ENCODE measurements around the gene UGT1A10.
A peak's percentile ranks its signal among the peaks of the same experiment; 100 is the strongest.

Gene UGT1A10

GRCh38 chr2:233801357-233802131, 165.3 kb downstream of the UGT1A10 start:
- H3K27ac Mint-ChIP-seq: no peak overlapping the region
- DNase-seq: peak; percentile 19
- H3K27me3 Mint-ChIP-seq: peaks cover 22% of the 10 kb centered on the region
- no peak overlapping the region for H3K4me3 Mint-ChIP-seq
- peaks cover 2% of the 10 kb centered on the region for H3K4me1 Mint-ChIP-seq (ENCODE audit: low read depth)
- no peaks in the 10 kb centered on the region for H3K9me3 Mint-ChIP-seq
- no peaks in the 10 kb centered on the region for H3K36me3 Mint-ChIP-seq (ENCODE audit: low read depth)

- Mint-ChIP-seq H3K9me3 (no peaks in the 10 kb centered on the region), H3K36me3 (ENCODE audit: low read depth) (no peaks in the 10 kb centered on the region), H3K4me1 (ENCODE audit: low read depth) (peaks cover 2% of the 10 kb centered on the region), H3K27me3 (peaks cover 22% of the 10 kb centered on the region), H3K4me3 (no peak overlapping the region), H3K27ac (no peak overlapping the region)
- no peak for DNase-seq
Observed at GRCh38 chr2:233802132-233802815, 166.0 kb downstream of the UGT1A10 start.

- H3K4me1 Mint-ChIP-seq (ENCODE audit: low read depth): peaks cover 2% of the 10 kb centered on the region
- H3K27ac Mint-ChIP-seq: no peak overlapping the region
- H3K36me3 Mint-ChIP-seq (ENCODE audit: low read depth): no peaks in the 10 kb centered on the region
- peaks cover 20% of the 10 kb centered on the region for H3K27me3 Mint-ChIP-seq
- H3K9me3 Mint-ChIP-seq: no peaks in the 10 kb centered on the region
- H3K4me3 Mint-ChIP-seq: no peak overlapping the region
- DNase-seq: peak; percentile 9
Observed at GRCh38 chr2:233803292-233803911, 167.2 kb downstream of the UGT1A10 start.

GRCh38 chr2:233803994-233804393, 167.7 kb downstream of the UGT1A10 start:
- DNase-seq: no peak
- H3K27ac Mint-ChIP-seq: no peak overlapping the region
- H3K36me3 Mint-ChIP-seq (ENCODE audit: low read depth): no peaks in the 10 kb centered on the region
- H3K27me3 Mint-ChIP-seq: peaks cover 22% of the 10 kb centered on the region
- peaks cover 2% of the 10 kb centered on the region for H3K4me1 Mint-ChIP-seq (ENCODE audit: low read depth)
- H3K9me3 Mint-ChIP-seq: no peaks in the 10 kb centered on the region
- H3K4me3 Mint-ChIP-seq: no peak overlapping the region

DNA sequence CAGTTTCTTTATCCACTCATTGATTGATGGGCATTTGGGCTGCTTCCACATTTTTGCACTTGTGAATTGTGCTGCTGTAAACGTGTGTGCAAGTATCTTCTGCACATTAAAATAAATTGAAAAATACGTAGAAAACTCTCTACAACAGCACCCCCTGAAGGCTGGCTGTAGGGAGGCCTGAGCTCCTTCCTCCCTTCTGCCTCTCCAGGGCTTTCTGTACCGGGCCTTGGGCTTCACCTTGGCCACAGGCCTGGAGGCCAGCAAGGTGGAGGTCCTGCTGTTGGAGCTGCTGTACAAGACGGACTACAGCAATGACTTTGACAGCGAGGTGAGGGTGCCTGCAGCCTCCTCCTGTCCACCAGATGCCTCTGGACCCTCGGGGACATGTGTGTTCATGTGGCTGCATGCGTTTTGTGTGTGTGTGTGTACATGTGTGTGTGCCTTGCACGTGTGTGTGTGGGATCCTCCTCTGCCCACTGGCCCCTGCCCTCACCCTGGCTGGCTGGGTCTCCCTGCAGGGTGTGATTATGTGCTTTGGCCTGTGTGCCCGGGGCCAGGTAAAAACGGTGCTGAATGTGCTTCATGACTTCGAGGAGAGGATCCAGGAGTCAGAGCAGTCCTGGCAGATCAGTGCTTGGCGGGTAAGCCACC, 171.1 kb downstream of the UGT1A10 start:
- peak; percentile 3 for DNase-seq
- H3K9me3 Mint-ChIP-seq: no peaks in the 10 kb centered on the region
- no peaks in the 10 kb centered on the region for H3K4me1 Mint-ChIP-seq (ENCODE audit: low read depth)
- no peak overlapping the region for H3K4me3 Mint-ChIP-seq
- no peak overlapping the region for H3K27ac Mint-ChIP-seq
- no peaks in the 10 kb centered on the region for H3K36me3 Mint-ChIP-seq (ENCODE audit: low read depth)
- peaks cover 30% of the 10 kb centered on the region for H3K27me3 Mint-ChIP-seq

GRCh38 chr2:233807966-233808935, 172.0 kb downstream of the UGT1A10 start:
- no peaks in the 10 kb centered on the region for H3K9me3 Mint-ChIP-seq
- H3K36me3 Mint-ChIP-seq (ENCODE audit: low read depth): no peaks in the 10 kb centered on the region
- peak; percentile 11 for DNase-seq
- no peak overlapping the region for H3K4me3 Mint-ChIP-seq
- H3K27ac Mint-ChIP-seq: no peak overlapping the region
- H3K27me3 Mint-ChIP-seq: peaks cover 23% of the 10 kb centered on the region
- H3K4me1 Mint-ChIP-seq (ENCODE audit: low read depth): no peaks in the 10 kb centered on the region

DNA sequence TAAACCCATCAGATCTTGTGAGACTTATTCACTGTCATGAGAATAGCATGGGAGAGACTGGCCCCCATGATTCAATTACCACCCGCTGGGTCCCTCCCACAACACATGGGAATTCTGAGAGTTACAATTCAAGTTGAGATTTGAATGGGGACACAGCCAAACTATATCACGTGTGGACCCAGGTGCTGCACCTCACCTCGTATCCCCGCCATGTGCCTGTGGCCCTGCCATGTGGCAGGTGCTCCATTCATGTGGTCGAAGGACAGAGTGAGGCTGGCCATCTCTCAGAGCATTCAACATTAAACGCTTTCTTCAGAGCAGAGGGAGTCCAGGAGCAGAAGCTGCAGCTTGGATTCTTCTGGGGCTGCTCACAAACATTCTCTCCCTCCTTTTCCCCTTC, 174.1 kb downstream of the UGT1A10 start:
- Mint-ChIP-seq H3K4me1 (ENCODE audit: low read depth) (no peaks in the 10 kb centered on the region), H3K4me3 (no peak overlapping the region), H3K27me3 (peaks cover 21% of the 10 kb centered on the region), H3K27ac (no peak overlapping the region), H3K9me3 (no peaks in the 10 kb centered on the region), H3K36me3 (ENCODE audit: low read depth) (no peaks in the 10 kb centered on the region)
- DNase-seq: no peak

DNA sequence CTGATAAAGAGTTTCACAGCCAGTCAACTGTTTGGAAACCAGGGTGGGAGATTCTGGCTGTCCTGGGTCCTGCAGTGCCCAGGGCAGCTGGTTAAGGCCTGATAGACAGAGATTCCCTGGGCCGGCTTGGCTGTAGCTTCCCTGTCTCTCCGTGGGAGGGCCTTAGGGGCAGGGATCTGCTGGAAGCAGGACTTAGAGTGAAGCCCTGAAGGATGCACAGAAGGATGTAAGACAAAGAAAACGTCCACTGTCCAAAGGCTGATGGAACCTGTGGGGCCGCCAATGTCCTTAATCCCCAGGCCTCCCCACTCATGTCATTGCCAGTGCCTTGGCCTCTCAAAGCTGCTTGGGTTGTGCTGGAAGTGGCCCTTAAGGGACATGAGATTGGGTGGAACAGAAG, 174.8 kb downstream of the UGT1A10 start:
- H3K9me3 Mint-ChIP-seq: no peaks in the 10 kb centered on the region
- no peak overlapping the region for H3K4me3 Mint-ChIP-seq
- no peak overlapping the region for H3K27ac Mint-ChIP-seq
- no peaks in the 10 kb centered on the region for H3K36me3 Mint-ChIP-seq (ENCODE audit: low read depth)
- no peak for DNase-seq
- peaks cover 21% of the 10 kb centered on the region for H3K27me3 Mint-ChIP-seq
- no peaks in the 10 kb centered on the region for H3K4me1 Mint-ChIP-seq (ENCODE audit: low read depth)

- Mint-ChIP-seq H3K4me1 (ENCODE audit: low read depth) (no peaks in the 10 kb centered on the region), H3K9me3 (no peaks in the 10 kb centered on the region), H3K27me3 (peaks cover 21% of the 10 kb centered on the region), H3K36me3 (ENCODE audit: low read depth) (no peaks in the 10 kb centered on the region), H3K4me3 (no peak overlapping the region), H3K27ac (no peak overlapping the region)
- DNase-seq: peak; percentile 11
Observed at GRCh38 chr2:233811732-233812131, 175.5 kb downstream of the UGT1A10 start.

- H3K27me3 Mint-ChIP-seq: peaks cover 21% of the 10 kb centered on the region
- H3K4me1 Mint-ChIP-seq (ENCODE audit: low read depth): no peaks in the 10 kb centered on the region
- H3K9me3 Mint-ChIP-seq: no peaks in the 10 kb centered on the region
- no peak overlapping the region for H3K4me3 Mint-ChIP-seq
- no peaks in the 10 kb centered on the region for H3K36me3 Mint-ChIP-seq (ENCODE audit: low read depth)
- DNase-seq: no peak
- H3K27ac Mint-ChIP-seq: no peak overlapping the region
Observed at GRCh38 chr2:233813236-233814055, 177.2 kb downstream of the UGT1A10 start.

- Mint-ChIP-seq H3K4me1 (ENCODE audit: low read depth) (no peaks in the 10 kb centered on the region), H3K9me3 (no peaks in the 10 kb centered on the region), H3K27me3 (peaks cover 15% of the 10 kb centered on the region), H3K27ac (no peak overlapping the region), H3K4me3 (no peak overlapping the region), H3K36me3 (ENCODE audit: low read depth) (no peaks in the 10 kb centered on the region)
- DNase-seq: no peak
Observed at GRCh38 chr2:233814056-233814835, 178.0 kb downstream of the UGT1A10 start.

DNA sequence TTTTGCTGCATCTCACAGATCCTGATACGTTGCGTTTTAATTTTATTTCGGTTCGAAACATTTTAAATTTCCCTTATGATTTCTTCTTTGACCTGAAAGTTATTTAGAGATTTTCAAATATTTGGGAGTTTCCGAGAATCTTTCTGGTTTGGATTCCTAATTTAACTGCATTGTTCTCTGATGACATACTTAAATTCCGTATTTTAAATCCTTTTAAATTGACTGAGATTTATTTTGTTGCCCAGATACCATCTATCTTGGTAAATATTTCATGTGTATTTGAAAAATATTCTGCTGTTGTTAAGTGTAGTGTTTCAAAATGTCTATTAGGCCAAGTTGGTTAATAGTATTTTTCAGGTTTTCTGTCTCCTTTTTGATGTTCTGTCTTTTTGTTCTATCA, 179.6 kb downstream of the UGT1A10 start:
- H3K9me3 Mint-ChIP-seq: no peaks in the 10 kb centered on the region
- no peak overlapping the region for H3K27ac Mint-ChIP-seq
- no peak for DNase-seq
- no peak overlapping the region for H3K4me3 Mint-ChIP-seq
- peaks cover 6% of the 10 kb centered on the region for H3K27me3 Mint-ChIP-seq
- H3K4me1 Mint-ChIP-seq (ENCODE audit: low read depth): no peaks in the 10 kb centered on the region
- no peaks in the 10 kb centered on the region for H3K36me3 Mint-ChIP-seq (ENCODE audit: low read depth)

DNA sequence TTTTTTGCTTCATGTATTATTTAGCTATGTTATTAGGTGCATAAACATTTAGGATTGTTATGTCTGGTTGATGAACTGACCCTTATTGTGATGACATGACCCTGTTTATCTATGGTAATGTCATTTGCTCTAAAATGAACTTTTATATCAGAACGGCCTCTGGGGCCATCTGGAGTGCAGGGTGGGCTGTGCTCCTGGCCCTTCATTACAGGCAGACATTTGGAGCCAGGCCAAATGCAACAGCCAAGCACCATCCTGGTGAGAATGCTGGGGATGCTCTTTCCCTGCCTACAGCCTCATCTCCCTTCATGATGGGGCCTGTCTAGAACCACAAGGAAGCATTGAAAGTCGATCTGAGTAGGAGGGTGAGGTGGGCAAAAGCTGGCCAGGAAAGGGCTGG, 180.1 kb downstream of the UGT1A10 start:
- no peaks in the 10 kb centered on the region for H3K36me3 Mint-ChIP-seq (ENCODE audit: low read depth)
- H3K27me3 Mint-ChIP-seq: peaks cover 6% of the 10 kb centered on the region

More for the DNA sequence above, 180.1 kb downstream of the UGT1A10 start:
- Mint-ChIP-seq H3K4me1 (ENCODE audit: low read depth) (no peaks in the 10 kb centered on the region), H3K9me3 (no peaks in the 10 kb centered on the region), H3K27ac (no peak overlapping the region), H3K4me3 (no peak overlapping the region)
- DNase-seq: no peak
